Bronchial epithelial cell (primary cell): ENCODE measurements around the gene TMEM121. TPM values are rescaled to one million over a fixed set of nuclear protein-coding genes. Genes with fewer than 3 reads are reported as not detected.
"Not testable (repeated sequence)": the region's sequence is repeated elsewhere in the genome, so short reads cannot be mapped to it uniquely, and the experiment has no call there.

Experiments
- DNase-seq: peaks from one replicate; pipeline ENCODE4 v3.0.0-alpha.2; 2010; ENCODE audit warnings: low read depth
- FAIRE-seq: peaks from 2 replicates; lab custom pipeline; 2011; peaks lifted over from hg19 to GRCh38; lab: Jason Lieb, UNC
- H3K27me3 ChIP-seq: 2 replicates; pipeline ENCODE4 v1.5.1; 2011; ENCODE audit warnings: low read length; ENCODE audit not compliant: control insufficient read depth, insufficient read depth
- H3K36me3 ChIP-seq: 2 replicates; pipeline ENCODE4 v1.5.1; 2011; ENCODE audit warnings: low read length; ENCODE audit not compliant: control insufficient read depth, insufficient read depth
- H3K4me3 ChIP-seq: 2 replicates; pipeline ENCODE4 v1.5.1; 2011; ENCODE audit warnings: mild to moderate bottlenecking, low read depth, low read length, control low read depth
- total RNA-seq: library from RNA; depleted of rRNA; stranded (reverse); fragments of >200 nt; gene quantifications from 2 replicates; pipeline ENCODE4 v1.2.1, GENCODE V29; 2014
- TF ChIP-seq, protein P1 (sequence below): IDR thresholded peaks from 2 replicates; pipeline ENCODE4 v1.5.1; 2011; ENCODE audit warnings: mild to moderate bottlenecking, moderate library complexity, low read length, control low read depth, inconsistent platforms; ENCODE audit not compliant: insufficient read depth, severe bottlenecking

Gene TMEM121
- total RNA-seq, 1 donor from 2014 or later, result 0.53 TPM

DNA sequence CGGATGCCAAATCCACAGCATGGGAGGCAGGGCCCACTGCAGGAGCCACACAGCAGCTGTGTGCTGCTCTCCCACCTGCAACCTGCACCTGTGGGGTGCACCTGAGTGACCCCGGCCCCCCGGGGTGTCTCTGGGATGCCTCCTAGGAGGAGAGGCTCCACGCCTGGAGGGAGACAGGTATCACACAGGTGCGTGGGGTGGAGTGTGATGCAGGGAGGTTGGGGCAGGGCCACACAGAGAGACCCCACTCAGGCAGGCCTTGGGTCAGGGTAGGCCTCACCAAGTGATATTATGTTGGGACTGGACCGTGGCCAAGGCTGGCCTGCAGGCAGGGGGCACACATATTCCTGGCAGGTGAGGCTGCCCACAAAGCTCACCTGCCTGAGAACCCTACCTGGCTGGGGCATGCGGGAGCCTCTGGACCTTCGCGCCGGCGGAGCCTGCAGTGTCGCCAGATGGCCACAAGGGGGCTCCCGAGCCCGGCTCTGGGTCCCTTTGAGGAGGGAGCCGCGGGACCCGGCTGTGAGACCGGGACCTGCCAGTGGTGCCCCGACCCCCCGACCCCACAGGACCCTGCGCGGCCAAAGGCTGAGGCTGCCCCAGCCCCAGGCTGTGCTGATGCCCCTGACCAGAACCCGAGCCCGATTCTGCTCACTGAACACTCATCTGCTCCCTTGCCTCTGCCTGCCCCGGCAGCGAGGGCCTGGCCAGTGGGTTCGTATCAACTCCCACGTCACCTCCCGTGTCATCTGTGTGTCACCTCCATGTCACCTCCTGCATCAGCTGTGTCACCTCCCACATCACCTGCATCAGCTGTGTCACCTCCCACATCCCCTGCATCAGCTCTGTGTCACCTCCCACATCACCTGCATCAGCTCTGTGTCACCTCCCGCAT is 11.4 kb downstream of the TMEM121 start:
- FAIRE-seq (no peak), DNase-seq (peak; percentile 4)
- Histone ChIP-seq H3K27me3 (no peaks in the 10 kb centered on the region), H3K4me3 (no peak overlapping the region), H3K36me3 (no peaks in the 10 kb centered on the region)
- TF ChIP-seq, protein P1, sequence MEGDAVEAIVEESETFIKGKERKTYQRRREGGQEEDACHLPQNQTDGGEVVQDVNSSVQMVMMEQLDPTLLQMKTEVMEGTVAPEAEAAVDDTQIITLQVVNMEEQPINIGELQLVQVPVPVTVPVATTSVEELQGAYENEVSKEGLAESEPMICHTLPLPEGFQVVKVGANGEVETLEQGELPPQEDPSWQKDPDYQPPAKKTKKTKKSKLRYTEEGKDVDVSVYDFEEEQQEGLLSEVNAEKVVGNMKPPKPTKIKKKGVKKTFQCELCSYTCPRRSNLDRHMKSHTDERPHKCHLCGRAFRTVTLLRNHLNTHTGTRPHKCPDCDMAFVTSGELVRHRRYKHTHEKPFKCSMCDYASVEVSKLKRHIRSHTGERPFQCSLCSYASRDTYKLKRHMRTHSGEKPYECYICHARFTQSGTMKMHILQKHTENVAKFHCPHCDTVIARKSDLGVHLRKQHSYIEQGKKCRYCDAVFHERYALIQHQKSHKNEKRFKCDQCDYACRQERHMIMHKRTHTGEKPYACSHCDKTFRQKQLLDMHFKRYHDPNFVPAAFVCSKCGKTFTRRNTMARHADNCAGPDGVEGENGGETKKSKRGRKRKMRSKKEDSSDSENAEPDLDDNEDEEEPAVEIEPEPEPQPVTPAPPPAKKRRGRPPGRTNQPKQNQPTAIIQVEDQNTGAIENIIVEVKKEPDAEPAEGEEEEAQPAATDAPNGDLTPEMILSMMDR, result peak; percentile 98

DNA sequence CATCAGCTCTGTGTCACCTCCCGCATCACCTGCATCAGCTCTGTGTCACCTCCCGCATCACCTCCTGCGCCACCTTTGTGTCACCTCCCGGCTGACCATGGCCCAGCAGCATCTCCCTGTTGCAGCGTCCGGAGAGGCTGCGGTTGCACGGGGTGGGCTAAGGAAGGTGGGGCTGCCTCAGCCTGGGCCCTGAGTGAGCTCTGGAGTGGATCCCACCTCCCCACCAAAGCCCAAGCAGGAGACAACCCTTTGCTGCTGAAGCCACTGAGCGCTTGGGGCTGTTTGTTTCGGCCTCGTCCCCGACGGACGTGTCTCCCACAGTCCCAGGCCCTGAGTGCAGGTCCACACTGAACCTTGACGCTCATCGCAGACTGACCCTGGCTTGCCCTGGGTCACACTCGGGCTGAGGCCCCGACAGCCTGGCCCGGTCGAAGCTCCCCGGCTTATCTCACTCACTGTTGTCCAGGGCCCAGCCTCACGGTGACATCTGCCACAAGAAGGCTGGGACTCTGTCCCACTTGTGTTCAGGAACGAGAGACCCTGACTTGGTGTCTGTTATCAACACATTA is 12.2 kb downstream of the TMEM121 start:
- TF ChIP-seq, protein P1, result no peak
- Histone ChIP-seq H3K27me3 (no peaks in the 10 kb centered on the region), H3K4me3 (no peak overlapping the region), H3K36me3 (no peaks in the 10 kb centered on the region)
- FAIRE-seq (no peak), DNase-seq (no peak)

DNA sequence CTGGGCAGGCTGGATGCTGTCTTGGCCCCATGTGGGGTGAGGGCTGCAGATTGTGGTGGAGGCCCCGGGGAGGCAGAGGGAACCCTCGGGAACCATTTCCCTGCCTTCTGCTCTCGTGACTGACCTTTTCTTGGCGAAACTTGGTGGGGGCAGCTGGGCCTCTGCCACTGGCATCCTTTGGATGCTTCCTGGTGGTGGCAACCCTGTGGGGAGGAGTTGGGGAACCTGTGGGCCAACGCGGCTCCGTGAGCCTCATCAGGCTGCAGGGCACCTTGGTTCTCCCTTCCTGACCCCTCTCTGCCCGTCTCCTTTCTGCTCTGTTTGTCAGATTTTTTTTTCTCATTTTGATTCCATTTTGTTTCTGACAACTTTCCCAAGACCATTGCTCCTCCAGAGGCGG is 14.4 kb downstream of the TMEM121 start:
- no peaks in the 10 kb centered on the region for H3K36me3 ChIP-seq
- no peak overlapping the region for H3K4me3 ChIP-seq
- TF ChIP-seq, protein P1, result no peak
- no peak for DNase-seq
- H3K27me3 ChIP-seq, result no peaks in the 10 kb centered on the region
- FAIRE-seq, result no peak

DNA sequence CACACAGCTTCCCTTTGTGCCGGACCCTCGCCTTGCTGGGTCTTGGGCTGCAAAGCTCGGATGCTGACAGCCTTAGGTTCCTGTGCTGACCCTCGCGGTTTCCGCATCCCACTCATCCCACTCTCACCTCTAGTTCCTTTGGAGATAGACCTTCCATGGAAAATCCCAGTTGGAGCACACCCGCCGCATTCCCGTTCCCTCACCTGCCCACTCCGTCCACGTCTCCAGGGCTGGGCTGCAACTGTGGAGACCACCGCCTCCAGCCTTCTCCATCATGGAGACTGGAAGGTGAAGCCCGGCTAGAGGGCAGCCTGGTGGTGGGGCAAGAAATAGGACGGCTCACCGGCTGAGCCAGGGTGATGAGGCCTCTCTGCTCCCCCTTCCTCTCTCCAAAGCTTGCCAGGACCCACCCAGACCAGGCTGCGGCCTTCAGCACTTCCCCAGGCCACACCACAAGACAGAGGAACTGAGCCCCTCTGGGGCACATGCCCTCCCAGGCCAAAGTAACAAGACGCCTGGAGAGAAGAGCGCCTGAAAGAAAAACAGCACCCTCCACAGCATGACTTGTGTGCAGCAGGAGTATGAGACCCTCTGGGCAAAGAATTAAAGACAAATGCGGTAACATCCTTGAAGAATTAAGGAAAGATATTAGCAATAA is 15.0 kb downstream of the TMEM121 start:
- DNase-seq (no peak), FAIRE-seq (no peak)
- no peaks in the 10 kb centered on the region for H3K27me3 ChIP-seq
- H3K36me3 ChIP-seq, result no peaks in the 10 kb centered on the region
- H3K4me3 ChIP-seq, result no peak overlapping the region
- TF ChIP-seq, protein P1, result no peak

DNA sequence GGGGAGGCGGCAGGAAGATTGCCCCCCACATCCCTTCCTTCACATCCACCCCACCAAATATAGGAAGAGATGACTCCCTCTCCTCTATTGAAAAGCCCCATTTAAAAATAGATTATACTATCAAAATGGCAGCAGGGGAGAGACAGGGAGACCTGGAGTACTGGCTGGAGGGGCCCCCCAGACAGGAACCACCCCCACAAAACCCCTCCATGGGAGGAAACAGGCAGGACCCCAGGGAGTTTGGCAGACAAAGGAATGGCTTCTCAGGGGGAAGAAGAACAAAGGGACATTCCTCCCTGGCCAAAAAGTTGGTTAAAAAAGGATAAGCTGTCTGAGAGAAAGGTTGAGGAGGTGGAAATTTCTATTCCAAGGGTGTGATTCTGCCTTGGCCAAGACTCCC is 19.3 kb downstream of the TMEM121 start:
- DNase-seq, H3K27me3 ChIP-seq, H3K36me3 ChIP-seq, H3K4me3 ChIP-seq, FAIRE-seq: not testable (repeated sequence)

DNA sequence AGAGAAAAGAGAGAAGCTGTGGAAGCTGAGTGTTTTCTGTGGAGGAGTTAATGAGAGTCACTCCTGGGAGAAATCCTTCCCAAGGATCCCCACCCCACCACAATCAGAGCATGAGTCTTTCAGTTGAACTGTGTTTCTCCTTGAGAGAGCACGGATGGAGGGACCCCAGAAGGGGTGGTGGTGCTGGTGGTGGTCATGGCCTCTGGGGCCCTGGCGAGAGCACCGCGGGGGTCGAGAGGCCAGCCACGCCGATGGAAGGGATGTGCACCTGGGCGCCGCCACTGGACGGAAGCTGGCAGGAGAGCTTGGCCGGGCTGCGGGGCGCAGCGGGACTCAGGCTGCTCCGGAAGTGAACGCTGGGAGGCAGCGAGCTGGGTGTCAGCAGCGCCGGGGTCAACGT is 20.0 kb downstream of the TMEM121 start:
- not testable (repeated sequence) for H3K36me3 ChIP-seq, H3K27me3 ChIP-seq, FAIRE-seq, H3K4me3 ChIP-seq, DNase-seq

DNA sequence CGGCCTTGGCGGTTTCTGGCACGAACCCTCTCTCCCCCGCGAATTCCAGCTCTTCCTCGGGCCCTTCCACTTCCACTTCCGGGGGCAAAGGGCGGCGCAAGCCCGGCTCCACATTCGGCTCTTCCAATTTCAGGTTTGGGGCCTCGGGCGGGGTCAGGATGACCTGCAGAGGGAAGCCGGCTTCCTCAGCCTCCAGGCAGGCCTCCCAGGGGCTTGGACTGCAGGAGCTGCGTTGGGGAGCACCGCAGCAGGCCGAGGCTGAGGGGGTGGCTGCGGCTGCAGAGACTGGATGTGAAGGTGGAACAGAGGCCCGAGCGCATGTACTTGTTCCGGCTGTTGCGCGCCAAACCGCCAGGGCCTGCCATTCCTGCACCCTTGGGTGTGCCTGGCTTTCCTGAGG is 20.7 kb downstream of the TMEM121 start:
- DNase-seq, H3K36me3 ChIP-seq, H3K4me3 ChIP-seq, H3K27me3 ChIP-seq: not testable (repeated sequence)
- peak; percentile 43 for FAIRE-seq
